IMR-90 (cell line): ENCODE data around the gene MAGI3.

Experiments used
- BHLHE40 ChIP-seq: fragments of 150-350 bp; IDR thresholded peaks from 2 replicates; pipeline ENCODE4 v1.6.1; 2016; ENCODE audit warnings: mild to moderate bottlenecking, low read depth, low read length
- CEBPB ChIP-seq: IDR thresholded peaks from 2 replicates; pipeline ENCODE4 v1.6.1; 2012; ENCODE audit warnings: low read depth, low read length, improper control_type of control experiment
- CHD1 ChIP-seq: IDR thresholded peaks from 2 replicates; pipeline ENCODE4 v1.6.1; 2012; ENCODE audit warnings: low read depth, low read length, improper control_type of control experiment
- CTCF ChIP-seq: conservative IDR thresholded peaks from 2 replicates; pipeline ENCODE4 v1.5.1; 2012; ENCODE audit warnings: mild to moderate bottlenecking, low read depth, low read length, improper control_type of control experiment
- ELK1 ChIP-seq: fragments of 150-350 bp; IDR thresholded peaks from 2 replicates; pipeline ENCODE4 v1.6.1; 2016; ENCODE audit warnings: low read depth, mild to moderate bottlenecking, low read length, moderate library complexity, borderline replicate concordance
- FOS ChIP-seq: fragments of 150-350 bp; IDR thresholded peaks from 2 replicates; pipeline ENCODE4 v1.6.1; 2016; ENCODE audit warnings: low read depth, low read length
- MAFK ChIP-seq: IDR thresholded peaks from 2 replicates; pipeline ENCODE4 v1.6.1; 2012; ENCODE audit warnings: low read depth, low read length, improper control_type of control experiment
- MXI1 ChIP-seq: IDR thresholded peaks from 2 replicates; pipeline ENCODE4 v1.6.1; 2012; ENCODE audit warnings: low read depth, mild to moderate bottlenecking, low read length, moderate library complexity, borderline replicate concordance
- POLR2A ChIP-seq: IDR thresholded peaks from 2 replicates; pipeline ENCODE4 v1.6.1; 2012; ENCODE audit warnings: mild to moderate bottlenecking, low read depth, low read length
- RAD21 ChIP-seq: IDR thresholded peaks from 2 replicates; pipeline ENCODE4 v1.6.1; 2012; ENCODE audit warnings: low read length, improper control_type of control experiment
- RCOR1 ChIP-seq: IDR thresholded peaks from 2 replicates; pipeline ENCODE4 v1.6.1; 2012; ENCODE audit warnings: mild to moderate bottlenecking, low read length, improper control_type of control experiment; ENCODE audit not compliant: insufficient replicate concordance
- RFX5 ChIP-seq: IDR thresholded peaks from 2 replicates; pipeline ENCODE4 v1.8.0; 2012; ENCODE audit warnings: low read depth, mild to moderate bottlenecking, low read length, moderate library complexity
- SMC3 ChIP-seq: fragments of 150-350 bp; IDR thresholded peaks from 2 replicates; pipeline ENCODE4 v1.6.1; 2016; ENCODE audit warnings: low read depth, mild to moderate bottlenecking, antibody characterized with exemption, low read length, moderate library complexity
- USF2 ChIP-seq: fragments of 150-350 bp; IDR thresholded peaks from 2 replicates; pipeline ENCODE4 v1.6.1; 2017; ENCODE audit warnings: mild to moderate bottlenecking, antibody characterized with exemption, low read length, low read depth

GRCh38 chr1:113605146-113605545 is 214.8 kb downstream of the MAGI3 start:
- no peak for TF ChIP-seq CTCF
- no peak for TF ChIP-seq POLR2A
- no peak for TF ChIP-seq USF2
- no peak for TF ChIP-seq FOS
- no peak for TF ChIP-seq BHLHE40
- no peak for TF ChIP-seq SMC3
- no peak for TF ChIP-seq RAD21
- no peak for TF ChIP-seq RCOR1
- TF ChIP-seq CEBPB, result no peak
- no peak for TF ChIP-seq RFX5
- no peak for TF ChIP-seq CHD1
- no peak for TF ChIP-seq MXI1
- no peak for TF ChIP-seq ELK1
- no peak for TF ChIP-seq MAFK
